SK-N-SH treated with all-trans-retinoic acid at 6 μM for 48 hours (cell line): ENCODE data around the gene TMEM51.
A peak's percentile ranks its signal among the peaks of the same experiment; 100 is the strongest.

Source experiments
- CREB5 ChIP-seq: fragments of 250-450 bp; sonication (Bioruptor Pico); IDR thresholded peaks from 2 replicates; pipeline ENCODE4 v1.5.1; 2020; ENCODE audit warnings: low read depth, mild to moderate bottlenecking, moderate library complexity
- ISL1 ChIP-seq: fragments of 250-450 bp; sonication (Bioruptor Pico); IDR thresholded peaks from 2 replicates; pipeline ENCODE4 v2.1.2; 2022; ENCODE audit warnings: mild to moderate bottlenecking, moderate library complexity
- POU6F1 ChIP-seq: fragments of 250-450 bp; sonication (Bioruptor Pico); IDR thresholded peaks from 2 replicates; pipeline ENCODE4 v1.8.0; 2021; ENCODE audit warnings: low read depth, mild to moderate bottlenecking, moderate library complexity, borderline replicate concordance
- RARB ChIP-seq: fragments of 250-450 bp; sonication (Bioruptor Pico); IDR thresholded peaks from 2 replicates; pipeline ENCODE4 v1.8.0; 2021; ENCODE audit warnings: mild to moderate bottlenecking, moderate library complexity
- ZFP3 ChIP-seq: fragments of 250-450 bp; sonication (Bioruptor Pico); IDR thresholded peaks from 2 replicates; pipeline ENCODE4 v1.5.0; 2020; ENCODE audit warnings: mild to moderate bottlenecking, moderate library complexity
- TF ChIP-seq, protein P1 (sequence below): fragments of 250-450 bp; sonication (Bioruptor Pico); IDR thresholded peaks from 2 replicates; pipeline ENCODE4 v1.5.1; 2021; ENCODE audit warnings: mild to moderate bottlenecking, moderate library complexity

- TF ChIP-seq ZFP3 (CRISPR knock-in tag) (peak; percentile 80), RARB (no peak), POU6F1 (CRISPR knock-in tag) (no peak; the same call in 1 of the 2 replicates), CREB5 (CRISPR knock-in tag) (no peak), ISL1 (CRISPR knock-in tag) (no peak)
- TF ChIP-seq, protein P1, sequence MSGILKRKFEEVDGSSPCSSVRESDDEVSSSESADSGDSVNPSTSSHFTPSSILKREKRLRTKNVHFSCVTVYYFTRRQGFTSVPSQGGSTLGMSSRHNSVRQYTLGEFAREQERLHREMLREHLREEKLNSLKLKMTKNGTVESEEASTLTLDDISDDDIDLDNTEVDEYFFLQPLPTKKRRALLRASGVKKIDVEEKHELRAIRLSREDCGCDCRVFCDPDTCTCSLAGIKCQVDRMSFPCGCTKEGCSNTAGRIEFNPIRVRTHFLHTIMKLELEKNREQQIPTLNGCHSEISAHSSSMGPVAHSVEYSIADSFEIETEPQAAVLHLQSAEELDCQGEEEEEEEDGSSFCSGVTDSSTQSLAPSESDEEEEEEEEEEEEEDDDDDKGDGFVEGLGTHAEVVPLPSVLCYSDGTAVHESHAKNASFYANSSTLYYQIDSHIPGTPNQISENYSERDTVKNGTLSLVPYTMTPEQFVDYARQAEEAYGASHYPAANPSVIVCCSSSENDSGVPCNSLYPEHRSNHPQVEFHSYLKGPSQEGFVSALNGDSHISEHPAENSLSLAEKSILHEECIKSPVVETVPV (CRISPR knock-in tag), result 0 out of 2 replicates have a peak, but pooled peaks have one; percentile 44
Measured at GRCh38 chr1:15139654-15140350, 13.7 kb upstream of the TMEM51 start.
